Prostate gland (tissue), 2 donors: Measurements from ENCODE around the gene WDR44.

Experiments used
- CTCF ChIP-seq, 4 experiments: fragments of 200-600 bp in 2 of 4; fragments of 450-650 bp in 2 of 4; sonication (generic) in 2 of 4; IDR thresholded peaks; 1 replicate in 3 of 4; 2 replicates in 1 of 4; pipeline ENCODE4 v1.5.1; 2016 to 2019; ENCODE audit warnings: antibody characterized with exemption in 4 of 4, mild to moderate bottlenecking in 2 of 4, moderate library complexity in 2 of 4
- POLR2A ChIP-seq: fragments of 450-650 bp; IDR thresholded peaks from one replicate; pipeline ENCODE4 v1.6.1; 2016; ENCODE audit warnings: antibody characterized with exemption, mild to moderate bottlenecking
- POLR2AphosphoS5 ChIP-seq: sonication (generic); formaldehyde crosslinking; IDR thresholded peaks from one replicate; pipeline ENCODE4 v1.6.1; 2017; ENCODE audit warnings: antibody characterized with exemption

- TF ChIP-seq POLR2A (no peak), POLR2AphosphoS5 (peak; percentile 44), CTCF (IDR thresholded peaks at IDR 0.05) (no peak)
Observed at GRCh38 chrX:118420462-118420861, 74.6 kb downstream of the WDR44 start.
